ENCODE measurements around the gene EIF4E1B. TPM values are rescaled to one million over a fixed set of nuclear protein-coding genes. Genes with fewer than 3 reads are reported as not detected.

Gene EIF4E1B
- total RNA-seq, 1 experiment from 2014 or later = not detected

DNA sequence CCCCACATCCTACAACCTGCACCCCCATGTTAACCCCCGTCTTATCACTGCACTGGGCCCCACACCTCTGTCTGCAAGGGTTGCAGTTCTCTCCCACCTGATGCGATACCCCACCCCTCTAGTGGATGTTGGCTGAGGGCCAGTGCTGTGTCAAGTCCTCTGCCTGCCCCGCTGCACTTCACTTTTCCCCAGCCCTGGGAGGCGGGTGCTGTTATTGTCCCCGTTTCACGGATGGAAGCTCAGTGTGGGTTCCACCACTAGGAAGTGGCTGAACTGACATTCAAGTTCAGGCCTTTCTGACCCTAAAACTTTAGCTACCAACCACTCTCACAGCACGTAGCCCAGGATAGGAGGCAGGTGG, 3.6 kb upstream of the EIF4E1B start:
- no peak for DNase-seq (ENCODE audit: low read depth)

DNA sequence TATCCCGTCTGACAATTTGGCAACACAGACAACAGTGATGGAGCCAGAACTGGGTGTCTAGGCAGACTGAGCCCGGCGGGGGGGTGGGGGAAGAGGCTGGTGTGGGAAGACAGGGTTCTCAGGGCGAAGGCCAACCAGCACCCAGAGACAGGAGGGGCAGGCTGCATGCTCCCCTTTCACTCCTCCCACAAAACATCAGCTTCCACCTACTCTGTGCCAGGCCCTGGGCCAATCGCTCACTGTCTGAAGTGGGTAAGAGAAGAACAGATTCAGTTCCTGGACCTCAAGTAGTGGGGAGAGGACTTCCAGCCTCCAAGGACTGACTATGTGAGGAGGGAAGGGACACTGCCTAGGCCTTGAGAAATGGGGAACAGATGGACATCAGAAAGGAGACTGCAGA, 2.9 kb upstream of the EIF4E1B start:
- DNase-seq (ENCODE audit: low read depth) = no peak

DNA sequence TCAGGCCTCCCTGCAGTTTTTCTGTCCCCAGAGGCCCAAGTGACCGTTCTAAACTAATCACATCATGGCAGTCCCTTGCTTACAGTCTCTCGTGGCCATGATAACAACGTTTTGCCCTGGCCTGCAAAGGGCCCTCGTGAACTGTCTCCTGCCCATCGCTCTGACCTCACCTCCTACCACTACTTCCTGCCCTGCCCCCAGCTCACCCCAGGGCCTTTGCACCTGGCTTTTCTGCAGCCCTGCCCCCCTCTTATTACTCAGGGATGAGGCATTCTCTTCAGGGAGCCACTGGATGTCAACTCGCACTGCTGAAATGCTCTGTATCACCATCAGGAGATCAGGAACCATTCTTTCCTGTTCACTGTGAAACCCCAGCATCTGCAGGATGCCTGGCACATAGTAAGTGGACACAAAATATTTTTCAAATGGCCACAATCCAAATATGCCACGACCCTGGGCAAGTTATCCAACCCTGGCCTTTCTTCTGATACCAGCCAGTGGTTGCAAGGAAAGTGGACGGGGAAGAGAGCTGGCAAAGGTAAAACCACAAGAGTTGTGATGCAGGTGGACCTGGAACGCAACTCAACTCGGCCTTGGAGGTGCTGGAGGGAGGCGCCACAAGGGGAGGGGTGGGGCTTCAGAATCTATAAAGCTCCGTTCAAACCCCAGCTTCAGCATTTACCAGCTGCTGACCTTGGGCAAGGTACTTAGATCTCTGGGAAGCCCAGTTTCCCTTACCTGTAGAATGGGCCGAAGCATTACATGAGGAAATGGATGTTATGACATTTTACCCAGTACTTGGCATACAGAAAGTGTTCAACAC, 1.9 kb upstream of the EIF4E1B start:
- no peak for DNase-seq (ENCODE audit: low read depth)

DNA sequence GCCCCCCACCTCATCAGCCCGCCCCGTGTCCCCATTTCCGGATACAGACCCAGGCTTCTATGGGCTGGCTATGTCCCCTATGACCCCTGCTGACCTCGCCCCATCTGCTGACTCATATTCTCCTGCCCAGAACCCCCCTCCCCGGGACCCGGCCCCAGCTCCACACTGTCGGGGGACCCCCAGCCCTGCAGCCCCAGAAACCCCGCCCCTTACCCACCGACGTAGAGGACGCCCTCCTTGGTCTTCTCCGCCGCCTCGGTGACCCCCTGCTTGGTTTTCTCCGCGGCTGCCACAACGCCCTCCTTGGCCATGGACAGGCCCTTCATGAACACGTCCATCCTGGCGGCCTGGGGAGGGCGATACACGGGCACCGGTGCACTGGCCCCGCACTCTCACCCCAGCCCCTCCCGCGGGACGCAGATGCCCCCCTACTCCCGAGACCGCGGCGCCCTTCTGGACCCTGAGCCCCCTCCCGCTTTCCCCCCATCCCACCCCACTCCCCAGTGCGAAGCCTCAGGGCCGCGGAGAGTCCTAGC, 1.1 kb upstream of the EIF4E1B start:
- DNase-seq (ENCODE audit: low read depth) = no peak

DNA sequence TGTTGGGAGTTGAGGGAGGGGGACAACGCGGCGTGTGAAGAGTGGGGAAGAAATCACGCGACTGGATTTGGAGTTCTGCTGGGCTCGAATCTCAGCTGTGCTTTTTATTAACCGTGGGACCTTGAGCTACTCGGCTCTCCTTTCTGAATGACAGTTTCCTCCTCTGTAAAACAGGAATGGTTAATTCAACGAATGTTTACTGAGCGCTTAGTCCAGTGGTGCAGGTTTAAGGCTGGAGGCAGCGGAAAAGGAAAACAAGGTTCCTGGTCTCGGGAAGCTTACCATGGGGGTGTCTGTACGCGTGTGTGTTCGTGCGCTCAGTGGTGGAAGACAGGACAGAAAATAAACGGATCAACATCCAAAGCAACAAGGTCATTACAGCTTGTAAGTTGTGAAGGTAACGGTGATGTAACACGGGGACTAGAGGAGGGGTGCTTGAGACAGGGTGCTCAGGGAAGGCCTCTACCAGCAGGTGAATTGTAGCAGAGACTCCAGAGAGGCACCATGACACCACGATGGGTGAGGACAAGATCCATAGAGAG, 277 bp downstream of the EIF4E1B start:
- DNase-seq (ENCODE audit: low read depth) = no peak

DNA sequence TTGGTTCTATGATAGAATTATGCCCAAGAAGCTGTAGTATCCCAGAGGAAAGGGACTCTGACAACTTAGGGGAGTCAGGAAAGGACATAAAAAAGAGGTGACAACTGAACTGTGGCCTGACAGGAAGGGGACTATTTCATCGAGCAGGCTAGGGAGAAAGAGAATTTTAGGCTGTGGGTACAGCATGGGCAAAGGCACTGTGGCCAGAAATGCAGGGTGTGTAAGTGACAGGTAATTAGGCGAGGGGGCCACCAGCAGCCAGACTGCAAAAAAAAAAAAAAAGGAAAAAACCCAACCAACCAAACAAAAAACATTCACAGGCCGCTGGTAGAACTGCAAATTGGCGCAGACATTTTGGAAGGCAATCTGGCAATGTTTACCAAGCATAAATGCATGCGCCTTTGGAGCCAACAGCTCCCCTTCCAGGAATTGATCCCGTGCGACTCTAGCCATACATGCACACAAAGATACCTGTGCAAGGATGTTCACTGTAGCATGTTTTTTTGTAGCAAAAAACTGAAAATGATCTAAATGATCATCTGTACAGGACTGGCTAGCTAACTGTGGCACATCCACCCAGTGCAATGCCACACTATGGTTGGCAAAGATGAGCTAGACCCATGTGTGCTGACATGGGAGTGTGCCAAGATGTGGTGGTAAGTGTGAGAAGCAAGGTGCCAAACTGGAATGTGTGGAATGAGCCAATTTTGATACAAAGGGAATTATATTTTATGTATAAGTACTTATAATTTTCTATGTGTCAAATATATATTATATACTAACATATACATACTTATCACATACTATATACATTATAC, 1.1 kb downstream of the EIF4E1B start:
- no peak for DNase-seq (ENCODE audit: low read depth)

DNA sequence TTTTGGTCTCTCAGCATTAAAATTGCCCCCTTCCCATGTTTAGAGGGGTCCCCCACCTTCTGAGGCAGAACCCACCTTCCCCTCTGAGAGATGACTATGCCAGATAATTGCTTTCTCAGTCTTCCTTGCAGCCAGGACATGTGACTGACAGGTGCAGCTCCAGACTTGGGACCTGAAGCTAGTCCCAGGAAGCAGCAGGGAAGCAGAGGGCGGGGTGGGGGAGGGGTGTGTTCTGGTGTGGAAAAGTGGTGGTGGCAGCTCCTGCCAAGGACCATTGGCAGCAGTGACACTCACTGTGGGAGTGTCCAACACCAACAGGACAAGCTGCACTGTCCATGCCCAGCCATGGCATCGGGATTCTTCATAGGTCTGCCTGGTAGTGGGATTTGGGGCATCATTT, 2.3 kb downstream of the EIF4E1B start:
- DNase-seq (ENCODE audit: low read depth) = no peak

DNA sequence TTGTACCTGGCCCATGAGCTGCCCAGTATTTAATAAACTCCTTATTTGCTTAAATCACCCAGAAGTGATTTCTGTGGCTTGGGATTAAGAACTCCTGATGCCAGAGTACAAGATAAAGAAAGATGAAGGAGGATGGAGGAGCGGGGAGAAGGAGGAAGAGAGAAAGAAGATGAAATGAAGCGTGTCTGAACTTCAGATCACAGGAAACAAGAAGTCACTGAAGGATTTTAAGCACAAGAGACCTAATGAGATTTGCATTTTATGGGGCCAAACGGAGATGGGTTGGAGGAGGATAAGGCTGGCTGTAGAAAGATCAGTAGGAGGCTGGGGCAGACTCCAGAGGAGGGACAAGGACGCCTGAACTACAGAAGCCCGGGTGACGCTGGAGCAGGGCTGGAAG, 3.1 kb downstream of the EIF4E1B start:
- DNase-seq (ENCODE audit: low read depth) = no peak

DNA sequence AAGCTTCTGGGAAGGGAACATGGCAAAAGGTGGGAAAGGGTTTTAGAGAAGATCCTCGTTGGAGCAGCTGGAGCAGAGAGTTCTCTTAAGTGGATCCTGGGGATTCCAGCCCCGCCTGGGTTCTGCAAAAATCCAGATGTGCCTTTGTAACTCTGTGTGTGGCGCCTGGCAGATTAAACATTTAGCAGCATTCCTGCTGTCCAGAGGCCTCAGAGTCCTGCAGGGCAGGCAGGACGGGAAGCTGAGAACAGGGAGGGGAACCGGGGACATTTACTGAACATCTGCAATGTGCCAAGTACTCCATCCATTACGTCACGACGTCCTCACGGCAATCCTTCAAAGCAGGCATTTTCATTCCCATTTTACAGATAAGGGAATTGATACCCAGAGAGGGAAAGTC, 6.0 kb downstream of the EIF4E1B start:
- DNase-seq (ENCODE audit: low read depth) = no peak

DNA sequence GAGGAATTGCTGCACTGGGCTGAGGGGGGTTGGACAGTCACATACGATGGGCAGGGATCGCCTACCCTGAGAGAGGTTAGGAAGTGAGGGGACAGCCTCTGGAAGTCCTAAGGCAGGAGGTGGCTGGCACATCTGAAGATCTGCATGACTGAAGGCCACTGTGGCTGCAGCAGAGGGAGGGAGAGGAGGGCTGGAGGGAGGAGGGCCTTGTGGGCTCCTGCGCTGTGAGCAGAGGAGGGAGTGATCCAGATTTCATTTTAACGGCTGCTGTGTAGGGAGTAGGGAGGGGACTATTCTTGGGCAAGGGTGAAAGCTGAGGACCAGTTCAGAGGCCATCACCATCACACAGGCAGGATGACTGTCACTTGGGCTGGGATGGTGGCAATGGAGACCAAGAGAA, 7.1 kb downstream of the EIF4E1B start:
- no peak for DNase-seq (ENCODE audit: low read depth)

DNA sequence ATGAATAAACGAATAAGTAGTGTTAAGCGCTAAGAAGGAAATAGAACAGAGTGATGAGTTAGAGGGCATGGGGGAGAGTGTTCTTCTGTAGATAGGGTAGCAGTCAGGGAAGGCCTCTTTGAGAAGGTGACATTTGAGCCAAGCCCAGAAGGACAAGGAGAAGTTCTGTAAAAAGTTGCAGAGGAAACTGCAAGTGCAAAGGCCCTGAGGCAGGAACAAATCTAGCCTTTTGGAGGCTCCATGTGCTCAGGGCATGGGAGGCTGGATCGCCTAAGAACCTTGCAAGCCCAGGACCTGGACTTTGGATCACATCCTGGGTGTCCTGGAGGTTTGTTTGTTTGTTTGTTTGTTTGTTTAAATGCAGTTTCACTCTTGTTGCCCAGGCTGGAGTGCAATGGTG, 8.0 kb downstream of the EIF4E1B start:
- no peak for DNase-seq (ENCODE audit: low read depth)

DNA sequence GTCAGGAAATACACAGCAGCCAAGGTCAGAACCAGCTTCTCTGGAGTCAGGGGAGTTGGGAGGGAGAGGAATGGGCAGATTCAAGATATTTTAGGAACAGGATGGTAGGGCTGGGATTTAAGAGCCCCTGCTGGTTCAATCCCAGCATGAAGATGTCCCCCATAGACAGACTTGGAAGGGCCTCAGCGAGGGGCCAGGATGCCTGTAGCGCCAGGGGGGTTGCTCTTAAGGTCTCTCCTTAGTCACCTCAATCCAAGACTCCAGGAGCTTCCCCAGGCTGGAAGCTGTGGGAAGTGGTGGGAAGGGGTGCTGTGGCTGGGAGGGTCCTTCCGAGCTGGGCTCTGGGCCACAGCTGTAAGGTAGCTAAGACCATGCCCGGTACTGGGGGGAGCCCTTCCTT, 8.7 kb downstream of the EIF4E1B start:
- no peak for DNase-seq (ENCODE audit: low read depth)

DNA sequence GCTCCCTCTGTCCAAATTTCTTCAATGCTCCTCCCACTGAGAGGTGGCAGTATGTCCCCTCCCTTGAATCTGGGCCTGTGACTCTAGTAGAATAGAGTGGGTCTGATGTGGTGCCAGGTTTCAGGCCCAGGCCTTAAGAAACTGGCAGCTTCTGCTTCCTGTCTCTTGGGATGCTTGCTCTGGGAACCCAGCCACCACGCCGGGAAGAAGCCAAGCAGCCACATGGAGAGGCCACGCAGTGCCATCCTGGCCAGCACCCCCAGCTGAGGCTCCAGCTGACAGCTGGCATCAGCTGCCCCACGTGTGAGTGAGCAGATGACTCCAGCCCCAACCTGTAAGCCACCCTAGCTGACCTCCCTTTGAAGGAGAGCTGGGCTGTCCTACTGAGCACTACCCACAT, 9.5 kb downstream of the EIF4E1B start:
- peak; percentile 51 for DNase-seq (ENCODE audit: low read depth)

DNA sequence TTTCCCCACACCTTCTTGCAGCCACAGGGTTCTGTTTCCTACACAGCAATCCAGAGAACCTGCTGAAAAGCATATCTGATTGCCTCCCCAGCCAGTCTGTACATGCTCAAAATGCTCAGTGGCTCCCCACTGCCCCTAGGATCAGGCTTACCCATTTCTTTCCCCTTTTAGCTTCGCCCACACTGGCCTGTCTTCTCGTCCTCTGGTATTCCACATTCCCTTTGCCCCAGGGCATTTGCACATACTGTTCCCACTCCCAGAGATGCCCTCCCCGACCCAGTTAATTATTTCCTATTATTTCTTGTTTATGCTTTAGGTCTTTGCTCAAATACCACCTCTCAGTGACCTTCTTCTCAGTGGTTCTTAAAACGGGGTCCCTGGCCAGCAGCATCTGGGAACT, 10.1 kb downstream of the EIF4E1B start:
- no peak for DNase-seq (ENCODE audit: low read depth)

DNA sequence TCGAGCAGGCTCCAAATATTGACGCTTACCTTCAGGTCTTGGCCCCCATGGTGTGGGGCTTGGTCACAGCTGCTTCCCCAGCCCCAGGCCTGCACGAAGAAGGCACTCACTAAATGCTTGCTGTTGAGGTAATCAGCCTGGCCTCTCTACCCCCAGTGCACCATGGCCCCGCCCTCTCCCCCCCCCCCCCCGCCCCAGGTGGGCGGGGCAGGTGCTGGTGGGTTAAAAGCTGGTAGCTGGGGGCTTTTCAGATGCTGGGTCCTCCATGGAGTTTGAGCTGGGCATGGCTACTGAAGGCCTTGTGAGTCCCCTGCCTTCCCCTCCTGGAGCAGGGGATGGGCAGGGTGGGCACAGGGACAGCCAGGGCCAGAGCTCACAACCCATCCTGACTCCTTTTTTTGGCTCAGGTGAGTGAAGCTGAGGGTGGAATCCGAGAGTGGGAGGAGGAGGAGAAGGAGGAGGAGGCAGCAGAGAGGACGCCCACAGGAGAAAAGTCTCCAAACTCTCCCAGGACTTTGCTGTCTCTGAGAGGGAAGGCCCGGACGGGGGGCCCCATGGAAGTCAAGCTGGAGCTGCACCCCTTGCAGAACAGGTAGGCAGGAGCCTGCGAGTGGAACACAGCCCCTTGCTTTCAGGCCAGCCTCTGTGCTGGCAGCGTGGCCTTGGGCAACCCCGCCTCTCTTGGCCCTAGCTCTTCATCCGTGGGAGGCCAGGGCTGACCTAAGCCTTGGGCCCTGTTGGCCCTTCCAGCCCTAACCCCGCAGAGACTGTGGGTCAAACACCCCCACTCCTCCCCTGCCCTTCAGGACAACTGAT, 12.4 kb downstream of the EIF4E1B start:
- DNase-seq (ENCODE audit: low read depth) = no peak

DNA sequence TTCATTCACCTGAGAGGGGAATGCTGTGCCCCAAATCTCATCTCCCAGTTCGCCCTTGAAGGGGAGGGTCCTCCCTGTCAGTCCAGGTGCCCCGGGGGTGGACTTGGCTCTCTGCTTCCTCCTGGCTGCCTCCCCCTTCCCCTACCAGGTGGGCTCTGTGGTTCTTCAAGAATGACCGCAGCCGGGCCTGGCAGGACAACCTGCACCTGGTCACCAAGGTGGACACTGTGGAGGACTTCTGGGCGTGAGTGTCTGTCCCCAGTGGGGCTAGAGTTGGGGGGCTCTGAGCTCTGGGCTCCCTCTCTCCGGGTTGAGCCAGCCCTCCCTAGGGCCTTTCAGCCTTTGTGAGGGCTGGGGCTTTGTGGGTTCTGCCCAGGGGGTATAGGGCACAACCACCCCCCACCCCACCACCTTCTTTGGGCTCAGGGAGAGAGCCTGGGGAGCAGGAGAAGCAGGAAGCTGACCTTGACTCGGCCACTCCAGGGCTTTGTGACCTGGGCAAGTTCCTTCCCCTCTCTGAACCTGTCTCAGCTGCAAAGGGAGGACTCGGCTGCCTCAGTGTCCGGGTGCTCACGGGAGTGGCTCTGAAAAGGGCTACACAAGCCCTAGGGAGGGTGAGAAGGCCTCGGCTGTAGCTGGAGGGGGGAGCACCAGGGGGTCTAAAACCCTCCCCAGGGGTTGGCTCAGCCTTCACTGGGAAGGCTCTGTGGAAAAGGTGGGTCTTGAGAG, 13.2 kb downstream of the EIF4E1B start:
- no peak for DNase-seq (ENCODE audit: low read depth)

DNA sequence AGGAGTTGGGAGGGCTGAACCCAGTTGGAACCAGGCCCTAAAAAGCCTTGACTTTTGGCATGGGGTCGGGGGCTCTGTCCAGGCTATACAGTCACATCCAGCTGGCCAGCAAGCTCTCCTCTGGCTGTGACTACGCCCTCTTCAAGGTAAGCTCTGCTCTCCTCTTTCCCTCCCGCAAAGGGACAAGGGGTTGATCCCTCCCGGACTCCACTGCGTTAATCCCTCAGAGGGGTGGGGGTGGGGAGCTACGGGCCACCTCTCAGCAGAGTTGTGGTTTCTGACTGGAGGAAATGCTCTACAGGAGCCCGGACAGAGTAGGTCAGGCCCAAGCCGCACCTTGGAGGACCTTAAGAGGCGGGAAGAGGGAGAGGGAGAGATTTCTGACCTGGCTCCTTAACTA, 13.8 kb downstream of the EIF4E1B start:
- no peak for DNase-seq (ENCODE audit: low read depth)

DNA sequence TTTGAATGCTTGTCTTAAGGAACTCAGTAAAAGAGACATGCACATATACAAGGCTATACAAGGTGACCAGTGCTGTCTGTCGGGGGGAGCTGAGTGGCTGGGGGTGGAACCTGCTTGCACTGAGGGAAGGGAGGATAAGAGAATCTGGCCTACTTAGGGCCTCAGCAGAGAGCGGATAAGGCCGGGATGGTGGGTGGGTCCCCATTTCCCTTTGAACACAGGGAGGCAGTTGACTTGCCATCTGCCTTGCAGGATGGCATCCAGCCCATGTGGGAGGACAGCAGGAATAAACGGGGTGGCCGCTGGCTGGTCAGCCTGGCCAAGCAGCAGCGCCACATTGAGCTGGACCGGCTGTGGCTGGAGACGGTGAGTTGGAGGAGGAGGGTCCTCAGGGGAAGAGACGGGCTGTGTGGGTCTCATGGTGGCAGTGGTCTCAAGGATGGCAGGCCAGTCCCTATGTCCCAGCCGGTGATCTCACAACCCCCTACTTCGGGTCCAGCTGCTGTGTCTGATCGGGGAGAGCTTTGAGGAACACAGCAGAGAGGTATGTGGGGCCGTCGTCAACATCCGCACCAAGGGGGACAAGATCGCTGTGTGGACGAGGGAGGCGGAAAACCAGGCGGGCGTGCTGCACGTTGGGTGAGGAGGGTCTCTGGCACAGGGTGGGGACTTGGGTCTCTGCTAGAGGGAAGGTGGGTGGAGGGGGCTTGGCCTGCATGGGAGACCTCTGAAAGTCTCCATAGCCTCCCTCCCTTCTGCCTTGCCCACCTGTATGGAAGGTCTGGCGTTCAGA, 14.6 kb downstream of the EIF4E1B start:
- DNase-seq (ENCODE audit: low read depth) = no peak

DNA sequence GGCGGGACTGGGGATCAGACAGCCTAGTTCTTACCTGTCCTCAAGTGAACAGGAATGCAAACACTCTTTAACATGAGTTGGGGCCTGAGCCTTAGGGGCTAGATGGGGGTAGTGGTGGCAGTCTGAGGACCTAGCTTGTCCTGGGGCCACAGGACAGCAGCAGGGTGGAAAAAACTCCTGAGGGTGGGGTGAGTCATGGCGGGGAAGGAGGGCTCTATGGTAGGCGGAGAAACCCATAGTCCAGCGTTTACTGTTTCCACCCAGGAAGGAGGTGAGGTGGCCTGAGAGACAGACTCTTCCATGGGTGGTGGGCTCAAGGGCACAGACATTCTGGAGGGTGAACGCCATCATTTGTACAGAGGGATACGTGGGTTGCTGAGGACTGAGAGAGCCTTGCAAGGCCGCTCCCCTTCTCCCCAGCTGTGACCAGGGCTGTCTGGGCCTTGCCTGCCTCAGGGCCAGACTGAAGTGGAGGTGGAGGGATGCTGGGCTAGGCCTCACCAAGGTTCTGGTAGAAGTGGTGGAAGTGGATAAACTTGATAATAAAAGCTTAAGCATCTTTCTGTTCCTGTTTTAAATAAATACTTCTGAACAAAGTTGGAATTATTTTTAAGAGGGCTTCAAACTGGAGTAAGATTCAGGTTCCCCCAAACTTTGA, 15.7 kb downstream of the EIF4E1B start:
- no peak for DNase-seq (ENCODE audit: low read depth)

DNA sequence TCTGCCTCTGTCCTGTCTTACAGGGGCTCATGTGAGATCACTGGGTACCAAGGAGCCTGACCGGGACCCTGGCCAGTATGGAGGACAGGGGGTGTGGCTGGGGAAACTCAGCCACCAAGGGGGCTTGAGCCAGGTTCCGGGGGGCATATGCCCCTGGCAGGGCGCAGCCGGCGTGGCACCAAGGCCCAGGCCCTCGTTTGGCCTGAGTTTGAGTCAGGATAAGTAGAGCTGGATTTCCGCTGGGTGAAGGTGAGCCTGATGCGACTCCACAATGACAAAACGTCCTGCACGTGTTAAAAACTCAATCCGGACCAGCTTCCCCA, 16.2 kb downstream of the EIF4E1B start:
- no peak for DNase-seq (ENCODE audit: low read depth)

Data from RPMI7951 (cell line).